ENCODE results near the gene ESAM.

The ESAM gene

DNA sequence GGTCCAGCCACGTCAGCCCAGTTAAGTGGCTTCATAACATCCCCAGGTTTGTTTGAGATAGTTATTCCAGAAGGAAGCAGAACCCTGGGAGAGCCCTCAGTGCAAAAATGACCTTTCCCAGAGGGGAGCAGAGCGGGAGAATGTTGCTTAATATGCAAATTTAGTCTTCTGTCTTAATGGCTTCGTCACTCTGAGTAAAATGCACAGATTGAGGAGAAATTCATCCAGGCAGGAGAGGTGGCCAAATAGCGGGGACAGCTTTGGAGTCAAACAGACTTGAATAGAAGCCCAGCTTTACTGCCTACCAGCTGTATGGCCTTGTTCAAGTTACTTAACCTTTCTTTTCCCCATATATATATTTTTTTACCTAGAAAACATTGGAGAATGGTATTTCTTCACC is 34.6 kb downstream of the ESAM start:
- DNase-seq (ENCODE audit: low read depth): no peak

DNA sequence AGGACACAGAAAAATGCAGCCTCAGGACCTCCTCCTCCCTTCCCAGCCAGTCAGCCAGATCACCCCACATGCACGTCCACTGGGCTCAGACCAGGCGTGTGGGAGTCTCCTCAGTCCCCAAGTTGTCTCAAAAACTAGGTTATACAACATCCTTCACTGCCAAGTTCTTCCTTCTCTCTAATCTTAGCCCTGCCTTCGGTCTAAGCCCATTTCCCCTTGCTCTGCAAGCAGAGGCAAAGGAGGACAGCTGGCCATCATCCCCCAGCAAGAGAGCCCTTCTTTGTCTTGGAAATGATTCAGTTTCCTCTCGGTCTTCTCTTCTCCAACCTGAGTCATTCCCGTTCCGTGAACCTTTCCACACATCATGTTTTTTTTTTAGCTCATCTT is 36.4 kb downstream of the ESAM start:
- peak; percentile 17 for DNase-seq (ENCODE audit: low read depth)

DNA sequence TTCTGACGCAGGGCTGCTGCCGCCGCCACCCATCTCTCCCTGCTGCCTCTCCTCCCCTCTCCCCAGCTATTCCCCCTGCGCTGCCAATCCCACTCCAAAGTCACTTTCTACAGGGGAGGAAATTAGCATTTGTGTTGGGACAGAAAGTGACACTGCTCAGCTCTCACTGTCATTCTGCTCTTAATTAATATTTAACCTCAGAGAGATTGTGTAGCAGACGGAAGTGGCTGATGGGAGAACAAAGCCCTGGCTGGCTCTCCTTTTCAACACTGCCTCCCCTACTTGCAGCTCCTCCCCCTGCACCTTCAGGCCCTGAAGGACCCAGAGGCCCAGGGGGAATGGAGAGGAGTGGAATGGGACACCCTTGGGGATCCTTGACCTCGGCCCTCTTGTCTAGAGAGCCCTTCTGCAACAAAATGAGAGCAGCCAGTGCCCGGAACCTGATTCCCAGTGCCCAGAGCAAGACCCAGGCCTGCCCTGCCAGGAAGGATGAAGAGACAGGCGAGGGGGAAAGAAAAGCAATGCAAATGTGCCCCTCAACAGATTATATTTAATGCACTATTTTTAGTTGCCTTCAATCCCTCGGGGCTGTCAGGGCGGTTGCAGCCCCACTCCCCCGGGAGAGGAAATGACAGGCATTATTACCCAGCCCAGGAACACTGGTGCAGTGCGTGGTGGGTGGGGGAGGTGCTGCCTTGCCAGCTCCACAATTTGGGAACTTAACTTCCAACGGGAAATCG is 36.9 kb downstream of the ESAM start:
- no peak for DNase-seq (ENCODE audit: low read depth)

DNA sequence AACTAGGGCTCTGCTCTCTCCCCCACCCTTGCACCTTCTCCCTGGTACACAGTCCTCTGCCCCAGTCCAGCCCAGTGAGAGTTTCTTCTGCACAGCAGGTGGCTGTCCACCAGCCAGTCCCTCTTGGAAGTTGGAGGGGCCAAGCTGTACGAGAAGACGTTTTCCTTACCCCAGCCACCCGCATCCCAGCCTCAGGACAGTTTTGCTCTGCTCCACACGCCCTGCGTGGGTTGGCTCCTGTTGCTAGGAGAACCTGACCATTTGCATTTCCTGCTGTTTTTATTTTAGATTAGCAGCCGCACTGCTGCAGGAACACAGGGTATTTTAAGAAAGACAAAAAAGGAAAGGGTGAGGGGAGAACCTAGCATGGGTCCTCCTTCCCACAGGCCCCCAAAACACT is 39.9 kb downstream of the ESAM start:
- no peak for DNase-seq (ENCODE audit: low read depth)

DNA sequence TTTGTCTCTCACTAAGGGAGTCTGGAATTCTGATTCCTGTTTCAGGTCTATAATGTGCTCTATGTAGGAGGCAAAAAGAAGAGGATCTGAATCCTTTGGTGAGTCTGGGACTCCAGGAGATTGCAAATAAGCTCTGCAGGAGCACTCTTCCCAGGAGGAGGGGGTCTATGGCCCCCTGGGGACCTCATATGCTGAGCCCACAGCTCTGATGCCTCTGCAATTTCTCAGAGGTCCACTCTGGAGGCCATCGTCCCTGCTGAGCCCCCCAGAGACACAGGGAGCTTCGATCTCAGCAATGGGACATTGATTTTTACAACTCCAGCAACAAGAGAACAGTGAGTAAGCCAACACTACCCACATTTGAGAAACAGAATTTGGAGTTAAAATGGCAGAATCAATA is 42.6 kb downstream of the ESAM start:
- no peak for DNase-seq (ENCODE audit: low read depth)

DNA sequence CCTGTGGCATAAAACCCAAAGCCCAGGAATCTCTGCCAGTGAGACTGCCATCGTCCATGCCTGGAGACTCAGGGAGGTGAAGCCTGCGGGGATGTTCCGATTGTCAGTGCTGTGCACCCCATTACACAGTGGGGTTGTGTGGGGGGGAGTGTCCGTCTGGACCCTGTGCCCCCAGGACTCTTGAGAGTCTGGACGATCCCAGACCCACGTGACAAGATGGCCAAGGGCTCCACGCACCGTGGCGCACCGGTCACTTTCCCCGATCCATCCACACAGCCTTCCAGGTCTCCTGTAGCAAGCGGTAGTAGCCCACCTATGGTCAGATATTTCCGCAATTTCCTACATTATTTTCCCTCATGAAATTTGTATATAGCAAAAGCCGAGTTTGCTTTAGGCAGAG is 43.3 kb downstream of the ESAM start:
- no peak for DNase-seq (ENCODE audit: low read depth)

DNA sequence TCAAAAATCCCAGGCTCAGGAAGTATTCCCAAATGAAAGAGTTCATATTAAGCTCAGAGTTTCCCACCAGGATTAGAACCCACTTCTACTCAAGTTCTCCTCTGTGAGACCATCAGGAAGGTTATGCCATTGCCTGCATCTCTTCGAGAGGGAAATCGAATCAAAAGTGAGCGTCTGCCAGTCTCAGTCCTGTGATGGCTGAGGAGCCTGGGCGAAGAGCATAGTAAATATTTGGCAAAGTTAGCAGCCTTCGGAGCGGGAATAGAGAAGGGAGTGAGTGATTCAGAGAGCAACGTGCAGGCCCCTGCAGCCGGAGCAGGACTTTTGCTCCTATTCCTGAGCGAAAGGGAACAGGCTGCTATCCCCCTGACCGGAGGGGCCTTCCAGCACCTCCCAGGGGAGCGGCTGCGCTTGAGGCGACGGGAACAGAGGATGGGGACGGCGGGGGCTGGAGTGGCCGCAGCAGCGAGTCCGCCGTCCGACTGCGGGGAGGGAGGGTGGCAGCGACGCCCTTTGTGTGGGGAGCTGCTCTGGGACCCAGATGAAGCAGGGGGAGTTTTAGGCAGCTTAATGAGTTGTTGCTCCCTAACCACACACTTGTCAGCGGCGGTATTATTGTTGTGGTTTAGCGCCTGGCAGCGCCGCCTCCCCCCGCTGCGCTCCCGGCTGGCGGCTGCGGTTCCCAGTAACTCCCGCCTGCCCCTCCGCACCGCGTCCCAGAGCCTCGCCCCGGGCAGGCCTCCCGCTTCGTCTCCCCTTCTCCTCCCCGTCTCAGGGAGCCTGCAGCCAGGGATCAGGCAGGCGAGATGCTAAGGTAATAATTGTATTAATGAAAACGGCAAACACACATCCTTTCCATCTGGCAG is 44.1 kb downstream of the ESAM start:
- DNase-seq (ENCODE audit: low read depth): no peak

DNA sequence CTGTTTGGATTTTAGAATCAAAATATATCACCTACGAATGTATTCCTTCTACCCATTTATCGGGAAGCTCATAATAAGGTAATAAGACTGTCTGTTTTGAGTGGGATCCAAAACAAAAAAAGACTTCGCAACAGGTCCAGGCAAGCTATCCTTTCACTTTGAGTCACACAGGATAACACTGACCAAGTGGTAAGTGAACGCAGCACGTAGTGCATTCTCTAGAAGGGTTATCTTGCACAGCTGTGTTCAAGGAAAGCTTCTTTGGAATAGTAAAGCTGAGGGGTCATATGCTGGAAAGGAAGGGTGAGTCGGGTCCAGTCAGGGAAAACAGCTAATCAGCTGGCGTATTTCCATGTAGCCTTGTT is 44.7 kb downstream of the ESAM start:
- DNase-seq (ENCODE audit: low read depth): no peak

DNA sequence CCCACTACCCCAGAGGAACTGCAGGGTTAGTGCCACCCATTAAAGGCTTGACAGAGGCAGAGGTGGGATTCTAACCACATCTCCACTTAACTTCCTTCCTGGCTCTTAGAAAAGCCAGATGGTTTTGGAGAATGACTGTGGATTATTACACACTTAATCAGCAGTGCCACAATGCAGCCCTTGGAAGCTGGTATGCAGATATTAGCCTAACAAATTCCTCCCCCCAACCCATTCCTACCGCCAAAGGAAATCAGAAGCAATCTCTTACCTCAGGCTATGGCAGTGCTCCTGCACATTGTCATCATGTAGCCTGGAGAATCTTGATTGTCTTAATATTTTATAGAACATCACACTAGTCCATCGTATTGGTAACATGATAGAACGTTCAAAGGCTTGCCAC is 45.5 kb downstream of the ESAM start:
- no peak for DNase-seq (ENCODE audit: low read depth)

DNA sequence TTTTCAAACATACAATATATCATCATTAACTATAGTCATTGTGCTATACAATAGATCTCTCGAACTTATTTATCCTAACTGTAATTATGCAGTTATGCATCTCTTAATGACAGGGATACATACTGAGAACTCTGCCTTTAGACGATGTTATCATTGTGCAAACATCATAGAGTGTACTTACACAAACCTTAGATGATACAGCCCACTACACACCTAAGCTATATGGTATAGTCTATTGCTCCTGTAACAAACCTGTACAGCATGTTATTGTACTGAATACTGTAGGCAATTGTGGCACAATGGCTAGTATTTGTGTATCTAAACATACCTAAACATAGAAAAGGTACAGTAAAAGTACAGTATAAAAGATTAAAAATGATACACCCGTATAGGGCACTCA is 49.7 kb downstream of the ESAM start:
- DNase-seq (ENCODE audit: low read depth): no peak

DNA sequence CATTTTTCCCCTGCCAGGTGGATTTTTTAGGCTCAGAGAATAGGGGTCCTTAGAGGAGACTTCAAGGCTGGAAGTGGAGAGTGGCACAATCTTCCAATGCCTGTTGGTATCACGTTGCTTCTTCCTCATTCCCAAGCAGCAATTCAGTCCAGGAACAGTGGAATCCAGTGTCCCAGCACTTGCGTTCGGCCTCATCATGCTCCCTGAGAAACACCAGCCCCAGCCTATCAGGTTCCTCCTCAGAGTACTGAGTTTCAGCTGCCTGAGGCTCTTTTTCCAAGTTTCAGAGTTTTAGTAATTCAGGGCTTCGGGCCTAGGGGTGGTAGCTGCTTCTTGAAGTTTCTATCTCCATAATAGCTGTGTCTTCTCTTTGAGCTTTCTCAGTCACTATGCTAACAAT is 54.3 kb downstream of the ESAM start:
- DNase-seq (ENCODE audit: low read depth): no peak
